ENCODE measurements around the gene IFNAR2.

Gene IFNAR2

GRCh38 chr21:33270986-33271385 lies 41.2 kb downstream of the IFNAR2 start:
- DNase-seq = no peak

- no peak for DNase-seq
Observed at GRCh38 chr21:33273044-33273443, 43.3 kb downstream of the IFNAR2 start.

- DNase-seq = no peak
Observed at GRCh38 chr21:33278721-33279120, 49.0 kb downstream of the IFNAR2 start.

- no peak for DNase-seq
Observed at GRCh38 chr21:33279330-33279820, 49.6 kb downstream of the IFNAR2 start.
